Right forelimb (tissue), 1 donor: Measurements from ENCODE around the gene SMIM24.

Source experiments
- DNase-seq: peaks from one replicate; pipeline ENCODE4 v3.0.0-alpha.2; 2018

SMIM24 gene

DNA sequence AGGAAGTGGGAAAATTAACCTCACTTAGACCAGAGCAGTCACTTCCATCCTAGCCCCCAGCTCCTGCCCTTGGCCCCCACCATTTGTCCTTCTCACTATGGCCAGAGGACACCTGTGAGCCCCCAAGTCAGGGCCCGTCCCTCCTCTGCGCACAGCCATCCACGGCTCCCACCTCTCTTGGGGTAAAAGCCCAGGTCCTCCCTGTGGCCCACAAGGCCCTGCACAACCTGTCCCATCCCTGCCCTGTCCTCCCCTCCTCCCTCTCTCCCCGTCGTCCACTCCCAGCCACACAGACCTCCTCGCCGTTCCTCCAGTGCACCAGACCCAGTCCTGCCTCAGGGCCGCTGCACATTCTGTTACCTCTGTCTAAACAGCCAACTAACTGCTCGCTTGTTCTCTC, 53.9 kb downstream of the SMIM24 start:
- no peak for DNase-seq
